ENCODE results near the gene ADAM10. TPM values are rescaled to one million over a fixed set of nuclear protein-coding genes. Genes with fewer than 3 reads are reported as not detected.

The ADAM10 gene
- total and polyA plus RNA-seq, 2 of the 8 experiments (the other 6 are each of a cell fraction or from before 2014, with no cell fraction given) = 46.5 to 163 TPM

DNA sequence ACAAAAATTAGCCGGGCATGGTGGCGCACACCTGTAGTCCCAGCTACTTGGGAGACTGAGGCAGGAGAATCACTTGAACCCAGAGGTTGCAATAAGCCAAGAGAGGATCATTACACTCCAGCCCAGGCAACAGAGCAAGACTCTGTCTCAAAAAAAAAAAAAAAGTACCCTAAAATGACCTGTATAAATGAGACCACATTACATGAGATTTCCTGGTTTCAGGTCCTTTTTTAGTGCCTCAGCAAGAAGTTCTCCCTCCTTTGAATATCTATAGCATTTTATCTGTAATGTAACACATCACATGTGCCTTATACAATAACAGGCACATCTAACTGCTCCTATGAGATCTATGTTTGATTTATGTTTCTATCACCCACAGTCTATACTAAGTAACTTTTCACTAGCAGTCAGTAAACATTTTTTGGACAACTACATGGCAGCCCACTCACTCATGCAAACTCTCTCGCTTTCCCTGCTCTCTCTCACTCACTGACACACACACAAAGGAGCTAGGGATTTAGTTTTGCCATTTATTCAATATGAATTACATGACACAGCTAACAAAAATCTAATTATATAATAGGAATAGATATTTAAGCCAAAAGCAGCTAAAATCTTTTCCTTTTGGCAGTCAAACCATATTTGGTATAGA lies 34.1 kb downstream of the ADAM10 start:
- Histone ChIP-seq H3K14ac (ENCODE audit: insufficient read length) (no peak overlapping the region), H3K79me2 (ENCODE audit: control insufficient read depth in 1 of 2, insufficient read depth in 2 of 2, low read length in 2 of 2) (peaks cover 0 to 32% of the 10 kb centered on the region in 2 experiments; a peak in 3 of 4 replicates), H4K5ac (ENCODE audit: insufficient read length, low read depth, low read length) (no peak overlapping the region), H3K27me3 (replicated peaks in 1 of 4; ENCODE audit: control insufficient read depth in 3 of 4, extremely low read depth in 1 of 4, insufficient read depth in 3 of 4, low read length in 3 of 4) (no peaks in the 10 kb centered on the region), H3K4me3 (ENCODE audit: extremely low read depth in 1 of 4, insufficient read depth in 2 of 4, low read depth in 3 of 4, low read length in 4 of 4) (no peak overlapping the region), H3K23me2 (ENCODE audit: low read depth, low read length) (no peaks in the 10 kb centered on the region), H3K36me3 (ENCODE audit: control insufficient read depth in 2 of 4, insufficient read depth in 4 of 4, low read length in 3 of 4) (peaks cover 0 to 14% (median 4%) of the 10 kb centered on the region in 4 experiments; a peak in 3 of 8 replicates), H2BK120ac (replicated peaks; ENCODE audit: low read depth, low read length) (no peak overlapping the region), H3K9me3 (ENCODE audit: insufficient read depth in 2 of 2, low read depth in 1 of 2, low read length in 1 of 2) (no peaks in the 10 kb centered on the region), H3K4me1 (replicated peaks in 1 of 4; ENCODE audit: control insufficient read depth in 3 of 4, insufficient read depth in 4 of 4, low read length in 3 of 4) (no peaks in the 10 kb centered on the region), H3K9ac (replicated peaks in 1 of 4; ENCODE audit: extremely low read depth in 1 of 4, low read depth in 3 of 4, low read length in 3 of 4) (no peak overlapping the region), H4K91ac (replicated peaks; ENCODE audit: insufficient read length, low read length) (no peak overlapping the region), H4K20me1 (replicated peaks in 1 of 2; ENCODE audit: control insufficient read depth in 1 of 2, insufficient read depth in 2 of 2, low read length in 2 of 2) (peaks cover 4% of the 10 kb centered on the region in 2 experiments), H3K23ac (ENCODE audit: insufficient read length) (no peak overlapping the region), H2BK12ac (ENCODE audit: low read depth, low read length) (no peak overlapping the region), H3K79me1 (ENCODE audit: low read depth, low read length) (peaks cover 2% of the 10 kb centered on the region; the same call in 1 of the 2 replicates), H4K8ac (ENCODE audit: extremely low read depth, insufficient read depth, low read length) (no peak overlapping the region), H2AFZ (ENCODE audit: low read length) (no peak overlapping the region), H3K4ac (replicated peaks; ENCODE audit: insufficient read length, low read depth, low read length) (no peak overlapping the region), H3K56ac (replicated peaks; ENCODE audit: insufficient read length, low read depth, low read length) (no peak overlapping the region), H2BK20ac (ENCODE audit: low read length) (no peak overlapping the region), H3K18ac (ENCODE audit: extremely low read depth, low read length) (no peak overlapping the region), H3K4me2 (ENCODE audit: insufficient read depth in 1 of 2, low read depth in 2 of 2, low read length in 2 of 2) (no peak overlapping the region), H2BK5ac (ENCODE audit: low read depth, low read length) (no peak overlapping the region), H2BK15ac (ENCODE audit: low read length) (no peak overlapping the region), H3K27ac (ENCODE audit: low read depth, low read length) (no peak overlapping the region), H2AK5ac (ENCODE audit: low read depth, low read length) (no peak overlapping the region)
- ChIA-PET POLR2A (ENCODE audit: partially characterized antibody) (no interaction called here), CTCF (ENCODE audit: partially characterized antibody) (no interaction called here)
- DNase-seq (ENCODE audit: low read depth in 1 of 2, low spot score in 2 of 2) = no peak
- FAIRE-seq = no peak
- 99% methylated on average over 3 of the region's 3 CpGs; no CpG with 5 or more reads in 1 of the 2 experiments for WGBS, 2 experiments (ENCODE audit: extremely low coverage in 1 of 2, insufficient coverage in 1 of 2, insufficient read length in 1 of 2, insufficient replicate concordance in 2 of 2, low coverage in 1 of 2, low lambda C conversion rate in 2 of 2, missing lambda C conversion rate in 1 of 2)
- no peak for TF ChIP-seq HDAC6 (IDR thresholded peaks at IDR 0.05; ENCODE audit: low read depth, low read length)
- TF ChIP-seq HDAC2 (IDR thresholded peaks at IDR 0.05; ENCODE audit: borderline replicate concordance in 1 of 2, low read depth in 2 of 2, low read length in 2 of 2) = no peak
- no peak for TF ChIP-seq TCF12 (IDR thresholded peaks at IDR 0.05; ENCODE audit: low read depth, low read length)
- TF ChIP-seq ZNF274 (IDR thresholded peaks at IDR 0.05; ENCODE audit: borderline replicate concordance, extremely low read depth, low read length) = no peak
- TF ChIP-seq EP300 (IDR thresholded peaks at IDR 0.05; ENCODE audit: borderline replicate concordance in 1 of 2, low read depth in 2 of 2, low read length in 2 of 2) = no peak
- no peak for TF ChIP-seq KDM5A (IDR thresholded peaks at IDR 0.05; ENCODE audit: low read length)
- no peak for TF ChIP-seq SIX5 (IDR thresholded peaks at IDR 0.05; ENCODE audit: low read depth, low read length)
- TF ChIP-seq PHF8 (conservative IDR thresholded peaks at IDR 0.05; ENCODE audit: low read depth, low read length) = no peak
- TF ChIP-seq NRF1 (IDR thresholded peaks at IDR 0.05; ENCODE audit: low read depth, low read length) = no peak
- TF ChIP-seq, protein P1, sequence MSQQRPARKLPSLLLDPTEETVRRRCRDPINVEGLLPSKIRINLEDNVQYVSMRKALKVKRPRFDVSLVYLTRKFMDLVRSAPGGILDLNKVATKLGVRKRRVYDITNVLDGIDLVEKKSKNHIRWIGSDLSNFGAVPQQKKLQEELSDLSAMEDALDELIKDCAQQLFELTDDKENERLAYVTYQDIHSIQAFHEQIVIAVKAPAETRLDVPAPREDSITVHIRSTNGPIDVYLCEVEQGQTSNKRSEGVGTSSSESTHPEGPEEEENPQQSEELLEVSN (IDR thresholded peaks at IDR 0.05) = no peak
- TF ChIP-seq TBP (IDR thresholded peaks at IDR 0.05; ENCODE audit: low read depth, low read length) = no peak

All from H1 (cell line).